Naive thymus-derived CD4-positive, alpha-beta T cell (primary cell): ENCODE data around the gene GLI3. TPM values are rescaled to one million over a fixed set of nuclear protein-coding genes. Genes with fewer than 3 reads are reported as not detected.

ENCODE experiments used
- ATAC-seq: fragments of 150-1000 bp; cut with Tn5 transposase; 2 replicates; pipeline ENCODE4 v1.10.0; 2021; ENCODE audit warnings: mild to moderate bottlenecking, moderate library complexity
- CTCF ChIA-PET: fragments of 350-600 bp; sonication (Branson Sonifier 250); formaldehyde crosslinking; loops from one replicate; lab custom pipeline; 2021; ENCODE audit warnings: antibody characterized with exemption; lab: Charles Lee
- POLR2A ChIA-PET: fragments of 350-600 bp; sonication (Branson Sonifier 250); formaldehyde crosslinking; loops from one replicate; lab custom pipeline; 2021; ENCODE audit warnings: antibody characterized with exemption, inconsistent platforms; lab: Charles Lee
- DNase-seq, 9 donors: peaks; one replicate each; pipeline versions ENCODE4 v3.0.0 to v3.0.0-alpha.2; 2020 to 2022; ENCODE audit warnings: mixed read lengths in 1 of 9
- H3K27ac ChIP-seq: one replicate; pipeline ENCODE4 v1.7.0; 2013; ENCODE audit warnings: mild to moderate bottlenecking, low read depth, low read length, moderate library complexity
- H3K27me3 ChIP-seq, 2 donors: one replicate each; pipeline ENCODE4 v1.7.0; 2013; ENCODE audit warnings: low read length in 2 of 2, mild to moderate bottlenecking in 2 of 2, moderate library complexity in 2 of 2; ENCODE audit not compliant: control insufficient read depth in 2 of 2, insufficient read depth in 2 of 2
- H3K36me3 ChIP-seq, 3 experiments: 1 replicate in 2 of 3; 2 replicates in 1 of 3; pipeline ENCODE4 v1.7.0; 2013; ENCODE audit warnings: low read length in 3 of 3, mild to moderate bottlenecking in 3 of 3, moderate library complexity in 1 of 3; ENCODE audit not compliant: insufficient read depth in 3 of 3, control insufficient read depth in 2 of 3
- H3K4me1 ChIP-seq, 2 donors: one replicate each; pipeline ENCODE4 v1.7.0; 2013; ENCODE audit warnings: low read length in 2 of 2, mild to moderate bottlenecking in 2 of 2, moderate library complexity in 1 of 2; ENCODE audit not compliant: control insufficient read depth in 2 of 2, insufficient read depth in 2 of 2
- H3K4me3 ChIP-seq: 2 replicates; pipeline ENCODE4 v1.7.0; 2013; ENCODE audit warnings: mild to moderate bottlenecking, low read length
- H3K9me3 ChIP-seq, 3 experiments: 1 replicate in 2 of 3; 2 replicates in 1 of 3; pipeline ENCODE4 v1.7.0; 2013; ENCODE audit warnings: low read length in 3 of 3; ENCODE audit not compliant: control insufficient read depth in 2 of 3
- H3K27ac Mint-ChIP-seq, 9 donors: one replicate each; pipeline ENCODE4 v1.8.0; 2020 to 2022; ENCODE audit warnings: mixed read lengths in 9 of 9, mild to moderate bottlenecking in 8 of 9, moderate library complexity in 5 of 9, inconsistent platforms in 2 of 9
- H3K27me3 Mint-ChIP-seq, 5 donors: one replicate each; pipeline ENCODE4 v1.8.0; 2021 to 2022; ENCODE audit warnings: mixed read lengths in 5 of 5, mild to moderate bottlenecking in 1 of 5
- H3K36me3 Mint-ChIP-seq, 5 donors: one replicate each; pipeline ENCODE4 v1.8.0; 2020 to 2022; ENCODE audit warnings: mixed read lengths in 5 of 5, mild to moderate bottlenecking in 3 of 5, inconsistent platforms in 1 of 5
- H3K4me1 Mint-ChIP-seq, 7 donors: one replicate each; pipeline ENCODE4 v1.8.0; 2020 to 2022; ENCODE audit warnings: mixed read lengths in 7 of 7, mild to moderate bottlenecking in 3 of 7, inconsistent platforms in 1 of 7
- H3K4me3 Mint-ChIP-seq, 10 donors: one replicate each; pipeline ENCODE4 v1.8.0; 2020 to 2022; ENCODE audit warnings: mild to moderate bottlenecking in 10 of 10, mixed read lengths in 10 of 10, moderate library complexity in 6 of 10, inconsistent platforms in 2 of 10
- H3K9me3 Mint-ChIP-seq, 11 donors: one replicate each; pipeline ENCODE4 v1.8.0; 2020 to 2022; ENCODE audit warnings: mixed read lengths in 11 of 11, mild to moderate bottlenecking in 4 of 11, inconsistent platforms in 1 of 11, moderate library complexity in 1 of 11
- intact Hi-C, 2 donors: fragments of 100-400 bp; cut with micrococcal nuclease; formaldehyde crosslinking; loops; one replicate each; pipeline ENCODE4 v1.15.1; 2023
- polyA plus RNA-seq, 2 donors: library from polyadenylated mRNA; unstranded; fragments of 300-500 nt; fragmentation: Illumina TruSeq; gene quantifications; one replicate each; pipeline ENCODE4 v1.2.3, GENCODE V29; 2021
- total RNA-seq, 6 experiments: library from RNA in 5 of 6; stranded (reverse) in 5 of 6; gene quantifications; 1 replicate in 5 of 6; 2 replicates in 1 of 6; pipeline ENCODE4 v1.2.3 and lab custom pipeline; 2021 to 2026

Gene GLI3
- total and polyA plus RNA-seq, 7 experiments from 2014 or later, result 0.32 to 0.95 (median 0.54) TPM; not detected in 4

GRCh38 chr7:42248579-42248978, 11.6 kb upstream of the GLI3 start:
- DNase-seq (no peak), ATAC-seq (no peak)
- peaks cover 0 to 4% (median 0%) of the 10 kb centered on the region in 5 donors for H3K27me3 Mint-ChIP-seq
- intact Hi-C loops, result no loop called here
- H3K9me3 Mint-ChIP-seq, result peaks cover 0 to 6% (median 2%) of the 10 kb centered on the region in 11 donors
- Histone ChIP-seq H3K36me3 (no peaks in the 10 kb centered on the region), H3K4me3 (no peak overlapping the region), H3K27ac (no peak overlapping the region), H3K27me3 (no peaks in the 10 kb centered on the region), H3K4me1 (no peaks in the 10 kb centered on the region), H3K9me3 (no peaks in the 10 kb centered on the region)
- H3K36me3 Mint-ChIP-seq, result no peaks in the 10 kb centered on the region
- H3K4me1 Mint-ChIP-seq, result no peaks in the 10 kb centered on the region
- ChIA-PET CTCF (no interaction called here), POLR2A (no interaction called here)
- no peak overlapping the region for H3K4me3 Mint-ChIP-seq
- no peak overlapping the region for H3K27ac Mint-ChIP-seq

GRCh38 chr7:42247301-42247700, 10.3 kb upstream of the GLI3 start:
- intact Hi-C loops, result no loop called here
- CTCF ChIA-PET, result interaction anchor here (0.6 kb wide), 1 partner anchor 35 kb away, joined by 4 read pairs; no protein-coding TSS in a partner anchor
- no peaks in the 10 kb centered on the region for H3K36me3 Mint-ChIP-seq
- ATAC-seq, result no peak
- Histone ChIP-seq H3K27me3 (no peaks in the 10 kb centered on the region), H3K9me3 (no peaks in the 10 kb centered on the region), H3K4me1 (no peaks in the 10 kb centered on the region), H3K27ac (no peak overlapping the region), H3K4me3 (no peak overlapping the region), H3K36me3 (no peaks in the 10 kb centered on the region)
- POLR2A ChIA-PET, result no interaction called here
- H3K4me3 Mint-ChIP-seq, result no peak overlapping the region
- H3K9me3 Mint-ChIP-seq, result peaks cover 0 to 8% (median 2%) of the 10 kb centered on the region in 11 donors
- H3K27ac Mint-ChIP-seq, result no peak overlapping the region
- H3K27me3 Mint-ChIP-seq, result peaks cover 3 to 11% (median 7%) of the 10 kb centered on the region in 5 donors
- H3K4me1 Mint-ChIP-seq, result no peaks in the 10 kb centered on the region
- no peak for DNase-seq

GRCh38 chr7:42244828-42245227, 7.8 kb upstream of the GLI3 start:
- ATAC-seq (no peak), DNase-seq (no peak)
- H3K36me3 ChIP-seq, result no peaks in the 10 kb centered on the region
- Mint-ChIP-seq H3K4me3 (no peak overlapping the region), H3K36me3 (no peaks in the 10 kb centered on the region), H3K27ac (no peak overlapping the region), H3K4me1 (no peaks in the 10 kb centered on the region), H3K27me3 (peaks cover 16 to 36% (median 25%) of the 10 kb centered on the region in 5 donors), H3K9me3 (peaks cover 0 to 6% (median 0%) of the 10 kb centered on the region in 11 donors)
- ChIA-PET POLR2A (no interaction called here), CTCF (no interaction called here)
- intact Hi-C loops, result no loop called here
- H3K4me3 ChIP-seq, result no peak overlapping the region
- H3K27ac ChIP-seq, result no peak overlapping the region
- H3K4me1 ChIP-seq, result no peaks in the 10 kb centered on the region
- H3K27me3 ChIP-seq, result no peaks in the 10 kb centered on the region
- no peaks in the 10 kb centered on the region for H3K9me3 ChIP-seq

GRCh38 chr7:42242381-42242780, 5.4 kb upstream of the GLI3 start:
- ChIA-PET POLR2A (no interaction called here), CTCF (interaction anchor here (0.6 kb wide), 1 partner anchor 1334 kb away, joined by 3 read pairs; no protein-coding TSS in a partner anchor)
- Histone ChIP-seq H3K4me1 (no peaks in the 10 kb centered on the region), H3K9me3 (no peaks in the 10 kb centered on the region), H3K27me3 (no peaks in the 10 kb centered on the region), H3K4me3 (no peak overlapping the region), H3K36me3 (no peaks in the 10 kb centered on the region), H3K27ac (no peak overlapping the region)
- Mint-ChIP-seq H3K36me3 (no peaks in the 10 kb centered on the region), H3K4me1 (peaks cover 5 to 11% (median 7%) of the 10 kb centered on the region in 7 donors), H3K27ac (no peak overlapping the region), H3K9me3 (peaks cover 0 to 6% (median 0%) of the 10 kb centered on the region in 11 donors), H3K27me3 (peaks cover 35 to 50% (median 43%) of the 10 kb centered on the region in 5 donors), H3K4me3 (no peak overlapping the region)
- intact Hi-C loops, result no loop called here
- ATAC-seq, result no peak
- no peak for DNase-seq

GRCh38 chr7:42241424-42241823, 4.4 kb upstream of the GLI3 start:
- Histone ChIP-seq H3K27ac (no peak overlapping the region), H3K27me3 (no peaks in the 10 kb centered on the region), H3K36me3 (no peaks in the 10 kb centered on the region), H3K4me1 (no peaks in the 10 kb centered on the region), H3K4me3 (no peak overlapping the region), H3K9me3 (no peaks in the 10 kb centered on the region)
- H3K9me3 Mint-ChIP-seq, result peaks cover 0 to 6% (median 0%) of the 10 kb centered on the region in 11 donors
- ATAC-seq (no peak), DNase-seq (no peak)
- peaks cover 35 to 50% (median 43%) of the 10 kb centered on the region in 5 donors for H3K27me3 Mint-ChIP-seq
- ChIA-PET POLR2A (no interaction called here), CTCF (no interaction called here)
- intact Hi-C loops, result no loop called here
- H3K4me1 Mint-ChIP-seq, result peaks cover 5 to 11% (median 8%) of the 10 kb centered on the region in 7 donors
- no peak overlapping the region for H3K27ac Mint-ChIP-seq
- H3K4me3 Mint-ChIP-seq, result no peak overlapping the region
- no peaks in the 10 kb centered on the region for H3K36me3 Mint-ChIP-seq

- ChIA-PET POLR2A (no interaction called here), CTCF (no interaction called here)
- Histone ChIP-seq H3K4me3 (no peak overlapping the region), H3K36me3 (no peaks in the 10 kb centered on the region), H3K27ac (no peak overlapping the region), H3K9me3 (no peaks in the 10 kb centered on the region), H3K27me3 (no peaks in the 10 kb centered on the region), H3K4me1 (no peaks in the 10 kb centered on the region)
- Mint-ChIP-seq H3K9me3 (peaks cover 0 to 6% (median 0%) of the 10 kb centered on the region in 11 donors), H3K4me1 (peaks cover 11 to 19% (median 17%) of the 10 kb centered on the region in 7 donors), H3K27ac (no peak overlapping the region), H3K4me3 (no peak overlapping the region), H3K27me3 (peaks cover 45 to 58% (median 52%) of the 10 kb centered on the region in 5 donors), H3K36me3 (no peaks in the 10 kb centered on the region)
- intact Hi-C loops, result no loop called here
- ATAC-seq (no peak), DNase-seq (no peak)
Observed at GRCh38 chr7:42240416-42240815, 3.4 kb upstream of the GLI3 start.

GRCh38 chr7:42238709-42239366, 1.8 kb upstream of the GLI3 start:
- H3K9me3 ChIP-seq, result no peaks in the 10 kb centered on the region
- POLR2A ChIA-PET, result no interaction called here
- H3K27me3 ChIP-seq, result no peaks in the 10 kb centered on the region
- Mint-ChIP-seq H3K4me1 (peaks cover 11 to 21% (median 17%) of the 10 kb centered on the region in 7 donors), H3K36me3 (no peaks in the 10 kb centered on the region), H3K27me3 (peaks cover 48 to 72% (median 64%) of the 10 kb centered on the region in 5 donors), H3K27ac (no peak overlapping the region), H3K9me3 (peaks cover 0 to 6% (median 0%) of the 10 kb centered on the region in 11 donors), H3K4me3 (peak overlapping the region; percentile 64 to 93 (median 76))
- CTCF ChIA-PET, result no interaction called here
- no peak overlapping the region for H3K4me3 ChIP-seq
- no peaks in the 10 kb centered on the region for H3K36me3 ChIP-seq
- intact Hi-C loops, result no loop called here
- ATAC-seq (no peak), DNase-seq (no peak)
- no peak overlapping the region for H3K27ac ChIP-seq
- no peaks in the 10 kb centered on the region for H3K4me1 ChIP-seq
